HCEC 1CT (cell line): Measurements from ENCODE around the gene CMTM5.

Experiments
- DNase-seq: peaks from one replicate; pipeline ENCODE4 v3.0.0-alpha.2; 2017

The CMTM5 gene, protein sequence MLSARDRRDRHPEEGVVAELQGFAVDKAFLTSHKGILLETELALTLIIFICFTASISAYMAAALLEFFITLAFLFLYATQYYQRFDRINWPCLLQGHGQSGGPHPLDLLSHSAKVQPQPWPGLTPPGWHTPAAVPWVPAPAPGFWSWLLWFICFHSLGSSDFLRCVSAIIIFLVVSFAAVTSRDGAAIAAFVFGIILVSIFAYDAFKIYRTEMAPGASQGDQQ

DNA sequence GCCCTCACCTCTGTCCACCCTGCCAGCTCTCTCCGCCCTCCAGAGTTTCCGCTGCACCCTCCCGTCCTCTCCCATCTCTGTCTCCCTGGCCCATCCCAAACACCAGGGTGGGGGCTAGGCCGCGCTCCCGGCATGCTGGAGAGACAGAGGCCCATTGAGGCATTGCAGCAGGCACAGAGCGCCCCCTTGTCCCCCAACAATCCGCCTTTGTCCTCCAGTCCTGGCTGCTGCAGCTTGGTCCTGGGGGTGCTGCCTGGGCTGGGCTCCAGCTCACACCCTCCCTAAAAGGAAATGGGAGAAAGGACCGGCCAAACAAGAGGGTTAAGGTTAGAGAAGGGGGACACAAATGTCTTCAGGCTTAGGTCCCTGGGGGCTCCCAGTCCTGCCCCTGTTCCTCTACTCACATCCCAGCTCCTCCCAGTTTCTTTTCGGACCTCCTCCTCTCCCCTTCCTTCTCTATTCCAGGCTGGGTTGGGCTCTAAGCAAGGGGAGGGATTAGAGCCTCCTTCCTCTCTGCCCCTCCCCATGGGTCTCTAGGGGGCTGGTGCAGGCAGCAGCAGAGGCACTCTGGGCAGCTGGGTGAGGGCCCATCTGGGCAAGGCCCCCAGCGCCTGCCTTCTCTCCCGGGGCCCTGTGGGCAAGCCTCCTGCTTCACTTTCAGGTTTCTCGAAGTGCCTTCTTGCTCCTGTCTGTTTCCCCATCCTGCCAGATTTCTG lies at the start of gene CMTM5:
Gene CMTM5, plus strand, starts transcription at position 565 of the 716 bp plus-strand sequence. CDS start 206 bp downstream, outside the sequence.
- no peak for DNase-seq

DNA sequence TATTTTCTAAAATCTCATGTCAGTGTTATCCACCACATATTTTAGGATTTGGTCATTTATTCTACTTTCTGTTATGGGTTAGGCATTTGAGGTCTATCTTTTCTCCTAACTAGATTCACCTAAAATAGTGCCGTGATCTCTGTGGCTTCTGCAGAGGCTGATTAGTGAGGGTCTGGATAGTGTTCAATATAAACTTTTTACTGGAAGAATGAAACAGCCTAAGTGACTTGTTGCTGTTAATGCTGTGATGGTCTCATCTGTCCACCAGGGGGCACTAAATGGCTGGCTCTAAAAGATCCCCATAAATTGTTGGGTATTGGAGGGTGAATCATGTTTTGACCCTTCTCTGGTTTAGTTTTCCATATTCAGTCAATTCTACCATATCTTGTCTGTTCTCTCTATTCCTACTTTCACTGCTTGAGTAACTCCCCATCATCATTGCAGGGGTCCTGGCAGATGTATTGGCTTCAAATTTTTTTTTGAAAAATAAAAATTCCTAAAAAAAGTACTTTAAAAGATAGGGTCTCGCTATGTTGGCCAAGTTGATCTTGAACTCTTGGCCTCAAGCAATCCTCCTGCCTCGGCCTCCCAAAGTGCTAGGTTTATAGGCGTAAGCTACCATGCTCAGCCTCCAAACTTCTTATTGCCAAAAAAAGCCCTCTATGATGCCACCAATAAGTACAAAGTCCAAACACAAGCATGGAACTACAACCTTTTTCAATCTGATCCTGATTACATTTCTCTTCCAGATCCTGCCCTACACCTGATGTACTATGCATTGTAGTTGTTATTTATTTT lies 48.7 kb upstream of the CMTM5 start:
- DNase-seq: peak; percentile 54

DNA sequence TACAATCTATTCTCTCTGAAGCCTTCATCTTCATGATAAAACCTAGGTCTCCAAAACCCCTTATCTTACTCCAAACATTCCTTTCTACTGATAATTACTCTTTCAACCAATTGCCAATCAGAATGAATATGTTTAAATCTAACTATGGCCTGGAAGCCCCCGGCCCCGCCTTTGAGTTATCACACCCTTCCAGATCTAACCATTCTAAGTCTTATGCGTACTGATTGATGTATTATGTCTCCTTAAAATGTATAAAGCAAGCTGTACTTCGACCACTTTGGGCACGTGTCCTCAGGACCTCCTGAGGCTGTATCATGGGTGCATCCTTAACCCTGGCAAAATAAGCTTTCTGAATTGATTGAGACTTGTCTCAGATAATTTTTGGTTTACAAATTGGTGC lies 41.2 kb upstream of the CMTM5 start:
- no peak for DNase-seq

DNA sequence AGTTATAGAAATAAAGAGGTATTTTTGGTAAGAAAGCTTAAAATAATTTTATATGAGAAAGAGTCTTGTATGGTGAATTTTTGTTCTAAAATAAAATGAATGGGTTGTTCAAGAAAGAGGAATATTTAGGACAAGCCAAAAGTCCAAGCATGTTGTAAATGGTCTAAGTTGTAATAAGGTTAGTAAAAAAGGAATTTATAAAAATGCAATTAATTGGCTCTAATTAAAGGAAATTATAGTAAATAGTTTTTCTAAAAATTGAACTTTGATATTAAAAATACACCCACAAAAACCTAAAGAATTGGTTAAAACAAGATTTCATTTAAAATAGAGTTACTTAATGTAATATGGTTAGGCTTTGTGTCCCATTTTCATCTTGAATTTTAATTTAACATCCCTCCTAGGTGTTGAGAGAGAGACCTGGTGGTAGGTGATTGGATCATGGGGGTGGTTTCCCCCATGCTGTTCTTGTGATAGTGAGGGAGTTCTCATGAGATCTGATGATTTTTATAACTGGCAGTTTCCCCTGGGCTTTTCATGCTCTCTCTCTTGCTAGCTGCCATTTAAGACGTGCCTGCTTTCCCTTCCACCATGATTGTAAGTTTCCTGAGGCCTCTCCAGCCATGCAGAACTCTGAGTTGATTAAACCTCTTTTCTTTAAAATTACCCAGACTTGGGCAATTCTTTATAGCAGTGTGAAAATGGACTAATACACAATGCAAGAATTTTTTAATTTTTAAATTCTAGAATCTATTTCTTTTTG lies 37.2 kb upstream of the CMTM5 start:
- DNase-seq: no peak

DNA sequence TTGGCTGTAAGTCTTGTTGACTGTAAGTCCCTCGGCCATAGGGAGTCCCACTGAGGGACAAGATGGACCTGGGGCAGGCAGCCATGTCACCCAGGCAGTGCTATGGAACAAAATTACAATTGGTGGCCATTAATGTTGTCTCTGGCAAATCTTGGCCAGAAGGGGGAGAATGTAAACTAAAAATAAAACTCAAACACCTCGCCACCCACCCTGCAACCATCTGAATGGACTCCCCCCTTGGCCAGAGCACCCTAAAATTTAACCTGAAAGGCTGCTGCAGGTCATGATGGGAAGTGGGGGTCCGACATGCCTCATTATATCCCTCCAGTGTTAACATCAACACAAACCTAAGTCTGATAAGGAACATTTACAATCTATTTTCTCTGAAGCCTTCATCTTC lies 32.4 kb upstream of the CMTM5 start:
- no peak for DNase-seq

DNA sequence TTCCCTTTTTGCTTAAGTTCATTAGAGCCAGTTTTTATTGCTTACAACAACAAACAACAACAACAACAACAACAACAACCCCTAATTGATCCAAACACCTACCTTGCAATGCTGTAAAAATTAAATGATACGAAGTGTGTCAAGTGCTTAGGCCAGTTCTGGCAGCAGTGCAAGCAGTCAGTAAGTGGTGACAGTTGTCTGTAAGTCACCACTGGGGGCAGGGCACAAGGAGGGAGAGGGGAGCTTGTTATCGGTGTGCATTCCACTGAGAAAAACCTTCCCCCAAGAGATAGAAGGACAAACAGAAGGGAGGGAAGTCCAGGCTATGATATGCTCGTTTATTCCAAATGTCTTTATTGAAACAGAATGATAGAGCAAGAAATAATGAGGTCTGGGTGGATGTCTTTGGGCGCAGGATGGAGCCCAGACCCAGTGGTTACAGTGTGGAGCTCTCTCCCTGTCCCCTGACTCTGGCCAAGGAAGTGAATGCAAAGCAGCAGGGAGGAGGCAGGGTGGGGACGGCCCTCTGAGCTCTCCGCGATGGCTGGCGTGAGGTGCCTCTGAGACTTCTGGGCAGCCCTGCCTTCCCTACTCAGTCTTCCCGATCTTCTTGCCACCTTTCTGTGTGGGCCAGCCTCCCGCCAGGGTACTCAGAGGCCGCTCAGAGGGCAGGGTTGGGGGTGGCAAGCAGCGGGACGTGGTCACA lies 30.7 kb upstream of the CMTM5 start:
- DNase-seq: no peak

DNA sequence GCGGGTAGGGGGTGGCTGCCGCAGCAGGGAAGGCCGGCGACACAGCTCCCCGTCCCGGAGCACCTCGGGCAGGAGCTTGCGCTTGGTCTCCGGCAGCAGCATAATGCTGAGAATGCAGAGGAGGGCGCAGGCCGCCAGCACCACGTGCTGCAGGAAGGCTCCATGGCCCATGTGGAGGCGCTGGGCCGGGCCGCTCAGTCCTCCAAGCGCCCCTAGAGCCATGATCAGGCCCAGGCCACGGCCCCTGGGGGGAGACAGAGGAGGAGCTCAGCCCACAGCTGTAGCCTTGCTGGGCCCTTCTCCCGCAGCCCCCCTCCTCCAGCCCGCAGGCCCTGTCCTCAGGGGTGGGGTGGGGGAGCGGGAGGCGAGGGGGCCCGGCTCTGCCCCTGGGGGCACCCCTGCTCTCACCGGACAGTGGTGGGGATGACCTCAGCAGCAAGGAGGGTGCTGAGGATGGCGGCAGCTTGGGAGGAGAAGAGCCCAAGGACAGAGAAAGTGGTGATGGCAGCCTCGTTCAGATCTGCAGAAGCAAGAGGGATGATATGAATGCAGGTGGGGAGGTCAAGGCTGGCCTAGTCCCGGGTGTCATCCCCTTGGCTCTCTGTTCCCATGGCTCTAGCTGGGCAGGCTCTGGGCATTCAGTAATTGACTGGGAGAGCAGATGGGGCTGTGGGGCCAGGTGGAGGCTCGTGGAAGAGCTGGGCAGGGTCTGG lies 30.0 kb upstream of the CMTM5 start:
- no peak for DNase-seq

DNA sequence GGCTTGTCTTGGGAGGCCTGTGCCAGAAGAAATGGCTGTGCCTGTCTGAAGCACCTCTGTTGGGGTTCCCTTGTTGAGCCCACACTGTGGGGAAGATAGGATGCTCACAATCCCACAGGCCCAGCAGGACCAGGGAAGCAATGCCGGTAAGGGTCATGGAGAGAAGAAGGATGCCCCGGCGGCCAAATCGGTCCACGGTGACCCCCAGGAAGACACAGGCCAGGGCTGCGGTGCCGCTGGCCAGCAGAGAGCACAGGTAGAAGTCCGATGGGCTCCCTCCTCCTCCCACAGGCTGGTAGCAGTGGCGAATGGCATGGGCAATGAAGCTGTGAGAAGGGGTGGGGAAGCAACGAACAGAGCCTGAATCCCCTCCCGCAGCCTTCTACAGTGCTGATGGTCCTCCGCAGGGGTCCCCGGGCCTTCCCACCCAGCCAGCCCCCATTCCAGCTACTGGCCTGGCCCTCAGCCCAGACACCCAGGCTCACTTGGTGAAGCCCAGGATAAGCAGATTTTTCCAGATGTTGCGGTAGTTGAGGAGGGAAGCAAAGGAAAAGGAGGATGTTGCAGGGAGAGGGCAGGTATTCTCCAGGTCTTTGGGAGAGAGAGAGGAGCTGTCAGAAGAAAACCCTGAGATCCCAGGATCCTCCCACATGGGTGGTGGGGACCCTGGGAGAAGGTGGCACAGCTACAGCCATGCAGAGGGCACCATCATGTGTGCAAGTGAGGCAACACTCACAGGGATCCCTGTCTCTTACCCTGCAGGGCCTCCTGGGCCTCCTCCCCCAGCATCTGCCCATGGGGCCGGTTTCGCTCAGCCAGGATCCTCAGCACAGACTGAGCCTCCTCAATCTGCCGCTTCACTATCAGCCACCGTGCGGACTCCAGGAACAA lies 29.2 kb upstream of the CMTM5 start:
- no peak for DNase-seq

DNA sequence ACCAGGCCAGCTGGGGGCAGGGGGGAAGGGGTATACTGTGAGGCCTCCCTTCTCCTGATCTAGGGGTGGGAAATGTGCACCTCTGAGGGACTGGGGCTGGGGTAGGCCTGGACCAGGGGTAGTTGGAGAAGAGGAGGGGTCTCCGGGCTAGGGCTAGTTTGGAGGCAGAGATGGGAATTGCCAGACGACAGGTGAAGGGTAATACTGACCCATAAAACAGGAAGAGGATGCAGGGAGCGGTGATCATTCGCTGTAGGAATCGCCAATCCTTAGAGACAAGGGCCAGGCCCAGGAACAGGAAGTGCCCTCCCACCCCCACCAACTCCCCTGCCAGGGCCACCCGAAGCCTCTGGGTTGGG lies 28.6 kb upstream of the CMTM5 start:
- no peak for DNase-seq

DNA sequence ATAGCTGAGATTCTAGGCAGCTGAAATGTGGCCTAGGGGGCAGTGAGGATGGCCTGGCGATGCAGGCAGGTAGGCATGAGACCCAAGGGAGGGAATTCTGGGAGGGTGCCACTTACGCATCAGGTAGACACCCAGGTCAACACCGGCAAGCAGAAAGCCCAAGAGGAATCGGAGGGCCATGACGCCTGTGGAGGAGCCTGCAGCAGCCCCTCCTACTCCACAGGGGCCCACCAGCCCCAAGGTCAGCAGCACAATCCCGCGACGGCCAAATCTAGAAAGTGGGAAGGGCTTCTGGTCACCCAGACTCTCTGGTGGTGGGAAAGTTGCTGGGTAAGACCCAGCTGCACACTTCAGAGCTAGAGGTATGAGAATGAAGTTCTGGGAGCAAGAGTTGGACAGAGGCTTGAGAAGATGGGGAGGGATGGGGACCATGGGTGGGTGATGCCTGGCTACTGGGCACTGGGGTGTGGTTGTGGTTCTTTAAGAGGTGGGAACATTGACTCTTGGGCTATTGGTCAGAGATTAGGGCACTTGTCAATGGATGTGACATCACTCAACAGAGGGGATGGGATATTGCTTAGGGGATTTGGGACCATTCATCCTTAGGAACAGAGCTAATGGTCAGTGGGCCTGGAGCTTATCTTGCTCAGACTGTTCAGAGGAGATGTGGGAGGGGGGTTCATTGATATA lies 27.5 kb upstream of the CMTM5 start:
- no peak for DNase-seq

DNA sequence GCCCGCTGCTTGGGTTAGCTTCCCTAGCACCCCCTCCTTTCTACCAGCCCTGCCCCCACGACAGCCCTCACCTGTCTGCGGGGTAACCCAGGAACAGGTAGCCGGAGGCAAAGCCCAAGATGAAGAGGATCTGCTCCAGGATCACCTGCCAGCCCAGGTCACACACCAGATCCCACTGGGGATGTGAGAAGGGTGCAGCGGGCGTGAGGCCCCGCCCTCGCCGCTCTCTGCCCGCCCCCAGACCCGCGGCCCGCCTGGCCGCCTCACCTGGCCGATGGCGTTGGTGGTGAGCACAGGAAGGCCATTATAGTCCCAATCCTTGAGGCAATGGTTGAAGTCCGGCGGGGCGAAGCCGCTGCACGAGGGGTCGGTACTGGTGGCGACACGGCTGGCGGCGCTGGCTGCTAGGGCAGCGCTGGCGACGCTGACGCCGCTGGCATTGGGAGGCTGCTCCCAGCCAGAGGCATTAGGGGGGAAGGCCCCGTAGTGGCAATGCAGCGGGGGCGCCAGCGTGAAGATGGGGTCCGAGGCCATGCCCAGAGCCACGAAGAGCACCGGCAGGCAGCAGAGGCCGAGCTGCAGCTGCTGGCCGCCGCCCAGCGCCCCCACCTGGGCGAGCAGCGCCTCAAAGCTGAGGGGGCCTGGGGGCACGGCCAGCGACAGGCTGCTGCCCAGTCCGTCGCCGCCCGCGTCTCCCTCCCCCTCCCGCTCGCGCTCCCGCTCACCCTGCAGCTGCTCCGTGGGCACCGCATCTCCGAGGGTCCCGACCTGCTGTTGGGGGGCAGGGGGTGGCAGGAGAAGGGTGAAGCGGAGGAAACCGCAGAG lies 25.0 kb upstream of the CMTM5 start:
- no peak for DNase-seq

DNA sequence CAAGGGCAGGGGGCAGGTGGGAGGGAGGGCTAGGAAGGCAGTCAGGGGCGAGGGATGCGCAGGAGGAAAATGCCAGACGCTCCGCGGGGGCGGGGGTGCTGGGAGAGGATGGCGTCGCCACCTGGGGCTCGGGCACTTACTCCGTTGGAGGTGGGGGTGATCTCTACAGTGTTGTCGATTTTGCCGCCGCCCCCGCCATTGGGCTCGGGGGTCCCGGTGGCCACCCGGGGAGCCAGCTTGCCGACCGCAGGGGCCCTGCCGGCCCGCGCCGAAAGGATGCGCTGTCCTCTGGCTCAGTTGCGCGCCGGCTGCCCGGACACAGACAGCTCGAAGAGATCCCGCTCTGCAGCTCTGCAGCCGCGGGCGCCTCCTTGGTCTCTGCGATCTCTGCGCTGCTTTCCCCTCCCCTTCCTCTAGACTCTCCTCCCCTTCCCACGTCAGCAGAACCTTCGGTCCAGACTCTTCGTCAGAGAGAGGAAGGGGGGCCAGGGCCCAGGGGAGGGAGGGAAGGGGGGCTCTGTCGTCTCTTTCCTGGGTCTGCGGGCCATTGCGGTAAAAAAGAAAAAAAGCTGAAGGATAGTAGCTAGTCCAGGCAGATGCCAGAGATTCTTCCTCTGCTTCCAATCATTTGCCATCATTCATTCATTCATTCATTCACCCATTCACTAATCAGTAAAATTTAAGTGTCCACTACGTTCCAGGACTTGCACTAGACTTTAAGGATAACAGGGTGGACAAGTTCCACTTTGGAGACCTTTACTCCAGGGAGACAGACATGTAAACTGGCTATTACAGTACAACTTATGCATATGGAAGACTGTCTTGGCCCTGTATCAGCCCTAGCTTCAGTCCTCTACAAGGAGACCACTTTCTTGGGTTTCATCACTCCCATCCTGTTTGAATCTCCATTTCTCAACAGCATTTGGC lies 24.1 kb upstream of the CMTM5 start, which contains the start of gene SLC22A17:
Gene SLC22A17, minus strand, starts transcription at position 382 of the 927 bp plus-strand sequence.
- no peak for DNase-seq

DNA sequence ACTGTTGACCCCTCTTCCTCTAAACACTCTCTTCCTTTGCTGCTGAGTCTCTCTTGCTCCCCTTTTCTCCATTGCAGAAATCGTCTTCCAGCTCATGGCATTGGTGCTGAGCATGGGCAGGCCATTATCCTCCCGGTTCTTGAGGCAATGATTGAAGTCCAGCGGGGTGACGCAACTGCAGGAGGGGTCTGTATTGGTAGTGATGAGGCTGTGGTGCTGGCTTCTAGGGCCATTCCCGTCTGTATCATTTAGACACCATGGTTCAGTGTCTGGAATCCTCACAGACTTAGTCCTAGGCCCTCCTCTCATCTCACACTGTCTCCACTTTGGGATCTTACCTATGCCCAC lies 23.4 kb upstream of the CMTM5 start:
- no peak for DNase-seq

DNA sequence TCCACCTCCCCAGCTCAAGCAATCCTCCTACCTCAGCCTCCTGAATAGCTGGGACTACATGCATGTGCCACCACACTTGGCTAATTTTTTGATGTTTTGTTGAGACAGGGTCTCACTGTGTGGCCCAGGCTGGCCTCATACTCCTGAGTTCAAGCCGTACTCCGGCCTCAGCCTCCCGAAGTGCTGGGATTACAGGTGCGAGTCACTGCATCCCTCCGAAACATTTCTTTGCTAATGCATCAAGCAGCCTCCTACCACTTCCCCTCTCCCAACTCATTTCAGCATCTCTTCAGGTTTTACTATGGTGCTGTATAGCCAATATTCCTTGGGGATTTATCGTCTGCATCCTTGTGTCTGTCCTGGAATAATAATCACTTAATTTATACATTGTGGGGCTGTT lies 21.9 kb upstream of the CMTM5 start:
- DNase-seq: no peak

DNA sequence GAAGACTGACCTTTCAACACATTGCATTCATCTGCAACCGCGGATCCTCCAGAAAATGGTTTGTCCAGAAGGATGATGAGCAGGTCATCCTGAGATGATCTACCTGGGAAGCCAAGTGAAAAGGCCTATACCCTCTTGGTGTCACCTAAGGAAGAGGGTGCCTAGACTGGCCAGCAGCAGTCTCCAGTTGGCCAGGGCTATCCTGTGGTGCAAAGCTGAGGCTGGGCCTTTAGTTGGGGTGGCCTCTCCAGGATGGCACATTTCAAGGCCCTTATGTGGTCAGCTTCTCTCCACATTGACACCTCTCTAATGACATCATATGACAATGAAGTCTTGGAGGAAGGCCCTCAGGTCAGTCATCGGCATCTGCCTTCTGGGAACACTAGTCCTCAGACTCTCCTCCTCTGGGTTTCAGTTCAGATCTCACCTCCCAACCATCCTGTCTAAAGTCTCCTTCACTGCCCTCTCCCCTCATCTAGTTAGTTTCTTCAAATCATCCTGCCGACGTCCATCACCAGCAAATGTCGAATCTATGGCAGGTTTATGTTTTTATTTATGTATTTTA lies 20.9 kb upstream of the CMTM5 start:
- DNase-seq: no peak

DNA sequence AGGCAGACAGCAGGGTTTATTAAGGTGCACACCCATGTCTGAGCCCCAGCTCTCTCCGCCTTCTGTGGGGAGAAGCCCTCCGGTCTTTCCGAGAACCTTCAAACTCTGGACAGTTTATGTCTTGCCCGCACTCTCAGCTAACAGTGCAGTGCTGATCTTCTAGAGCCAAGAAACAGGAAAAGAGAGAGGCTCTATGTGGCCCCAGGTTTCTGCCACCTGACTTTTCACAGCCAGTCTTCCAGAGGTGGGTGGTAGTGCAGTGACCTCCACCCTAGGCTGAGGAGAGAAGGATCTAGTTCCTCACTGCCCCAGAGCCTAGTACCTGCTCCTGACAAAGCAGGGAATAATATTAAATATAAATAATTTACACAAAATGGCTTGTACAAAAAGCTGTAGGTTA lies 20.2 kb upstream of the CMTM5 start:
- no peak for DNase-seq

DNA sequence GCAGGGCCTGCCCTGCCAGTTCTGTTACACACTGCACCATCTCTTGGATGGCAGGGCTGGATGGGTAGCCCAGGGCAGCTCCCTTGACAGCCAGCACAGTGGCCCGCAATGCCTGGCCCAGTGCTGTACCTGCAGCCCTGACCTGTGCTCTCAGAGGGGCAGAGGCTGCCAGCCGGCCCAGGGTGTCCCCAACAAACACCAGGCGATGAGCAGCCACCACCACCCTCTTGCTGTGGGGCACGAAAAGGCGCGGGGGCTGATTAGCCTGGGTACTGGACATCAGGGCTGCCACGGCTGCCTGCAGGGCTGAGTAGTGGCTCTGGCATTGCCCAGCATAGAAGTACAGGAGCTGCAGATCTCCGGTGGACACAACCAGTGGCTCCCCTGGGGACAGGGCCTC lies 19.6 kb upstream of the CMTM5 start:
- no peak for DNase-seq

DNA sequence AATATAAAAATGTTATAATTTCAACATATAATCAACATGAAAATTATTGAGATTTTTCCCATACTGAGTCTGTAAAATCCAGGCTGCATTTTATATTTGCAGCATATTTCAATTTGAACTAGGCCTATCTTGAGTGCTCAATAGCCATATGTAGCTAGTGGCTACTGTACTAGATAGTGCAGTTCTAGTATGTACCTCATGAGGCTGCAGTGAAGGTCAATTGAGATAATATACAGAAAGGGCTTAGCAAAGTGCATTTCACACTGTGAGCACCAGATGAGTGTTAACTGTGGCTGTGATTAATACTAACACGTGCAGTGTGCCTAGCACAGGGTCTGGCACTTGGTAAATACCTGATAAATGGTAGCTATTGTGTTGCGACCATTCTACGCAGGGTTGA lies 18.8 kb upstream of the CMTM5 start:
- no peak for DNase-seq
